Head of caudate nucleus (tissue), 42 donors: ENCODE measurements around the gene NDUFB10.
"Not testable (repeated sequence)": the region's sequence is repeated elsewhere in the genome, so short reads cannot be mapped to it uniquely, and the experiment has no call there.

ENCODE experiments used
- DNase-seq, 42 donors: peaks; one replicate each; pipeline versions ENCODE4 v3.0.0 to v3.0.0-alpha.2; 2020 to 2021; ENCODE audit warnings: mixed read lengths in 7 of 42
- intact Hi-C: fragments of 100-400 bp; cut with DNase I; formaldehyde crosslinking; loops from one replicate; pipeline ENCODE4 v1.15.0; 2022

The NDUFB10 gene

DNA sequence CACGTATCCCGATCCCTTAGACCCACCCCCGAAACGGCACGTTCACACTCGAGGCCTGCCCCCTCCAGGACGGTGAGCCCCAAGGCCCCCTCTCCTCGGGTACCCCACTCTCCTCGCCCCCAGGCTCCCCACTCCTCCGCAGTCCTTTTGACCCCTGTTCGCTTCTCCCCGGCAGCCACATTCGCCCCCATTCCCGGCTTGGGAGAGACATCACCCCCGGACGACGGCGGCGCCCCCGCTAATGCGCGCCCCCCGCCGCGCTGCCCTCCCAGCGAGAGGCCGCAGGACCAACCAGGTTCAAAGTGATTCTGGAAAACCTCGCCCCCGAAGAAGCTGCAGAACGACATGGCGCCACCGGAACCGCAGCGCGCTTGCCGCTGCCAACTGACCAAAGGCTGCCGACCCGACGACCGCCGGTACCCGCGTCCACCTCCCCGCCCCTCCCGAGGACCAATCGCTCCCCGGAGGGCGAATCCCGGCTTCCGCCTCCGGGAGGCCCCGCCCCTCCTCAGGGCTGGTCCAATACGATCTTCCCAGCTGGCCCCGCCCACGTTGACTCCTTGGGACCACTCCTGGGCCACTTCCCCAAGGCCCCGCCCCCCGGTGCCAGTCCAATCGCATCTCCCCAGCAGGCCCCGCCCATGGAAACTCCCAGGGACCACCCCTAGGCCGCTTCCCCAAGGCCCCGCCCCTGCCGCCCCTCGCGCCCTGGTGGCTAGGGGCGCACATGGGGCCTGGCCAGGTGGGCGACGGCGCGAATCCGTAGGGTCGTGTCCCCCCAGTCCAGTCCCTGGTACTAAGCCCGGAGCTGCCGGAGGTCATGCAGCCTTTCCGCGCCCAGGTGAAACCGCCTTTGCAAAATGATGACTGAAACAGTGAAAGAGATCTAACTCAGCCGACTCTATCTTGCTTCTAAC lies 16.3 kb upstream of the NDUFB10 start, which contains the start of gene MSRB1:
MSRB1 (minus strand) TSS at position 390 of the 917 bp plus-strand sequence; CDS start at position 347, 43 bp downstream.
- DNase-seq, result peak; percentile 98 to 100 (median 100)
- intact Hi-C loops, result no loop called here

DNA sequence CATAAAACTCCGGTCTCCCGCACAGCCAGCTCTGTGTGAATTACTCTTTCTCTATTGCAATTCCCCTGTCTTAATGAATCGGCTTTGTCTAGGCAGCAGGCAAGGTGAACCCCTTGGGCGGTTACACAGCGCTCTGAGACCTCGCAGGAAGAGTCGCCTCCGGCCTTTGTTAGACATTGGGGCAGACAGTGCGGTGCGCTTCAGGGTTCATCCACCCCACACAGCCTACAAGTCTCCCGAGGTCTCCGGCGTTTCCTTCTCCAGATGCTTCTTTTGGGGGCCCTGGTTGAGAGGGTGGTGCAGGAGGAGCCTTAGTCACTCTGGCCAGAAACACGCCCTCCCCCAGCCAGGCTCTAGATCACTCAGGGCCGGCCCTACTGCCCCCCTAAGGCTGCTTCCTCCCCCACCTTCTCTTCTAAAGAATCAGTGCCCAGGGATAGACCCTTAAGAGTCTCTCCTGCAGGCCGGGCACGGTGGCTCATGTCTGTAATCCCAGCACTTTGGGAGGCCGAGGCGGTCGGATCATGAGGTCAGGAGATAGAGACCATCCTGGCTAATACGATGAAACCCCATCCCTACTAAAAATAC lies 14.6 kb upstream of the NDUFB10 start:
- intact Hi-C loops, result no loop called here
- DNase-seq, result no peak

DNA sequence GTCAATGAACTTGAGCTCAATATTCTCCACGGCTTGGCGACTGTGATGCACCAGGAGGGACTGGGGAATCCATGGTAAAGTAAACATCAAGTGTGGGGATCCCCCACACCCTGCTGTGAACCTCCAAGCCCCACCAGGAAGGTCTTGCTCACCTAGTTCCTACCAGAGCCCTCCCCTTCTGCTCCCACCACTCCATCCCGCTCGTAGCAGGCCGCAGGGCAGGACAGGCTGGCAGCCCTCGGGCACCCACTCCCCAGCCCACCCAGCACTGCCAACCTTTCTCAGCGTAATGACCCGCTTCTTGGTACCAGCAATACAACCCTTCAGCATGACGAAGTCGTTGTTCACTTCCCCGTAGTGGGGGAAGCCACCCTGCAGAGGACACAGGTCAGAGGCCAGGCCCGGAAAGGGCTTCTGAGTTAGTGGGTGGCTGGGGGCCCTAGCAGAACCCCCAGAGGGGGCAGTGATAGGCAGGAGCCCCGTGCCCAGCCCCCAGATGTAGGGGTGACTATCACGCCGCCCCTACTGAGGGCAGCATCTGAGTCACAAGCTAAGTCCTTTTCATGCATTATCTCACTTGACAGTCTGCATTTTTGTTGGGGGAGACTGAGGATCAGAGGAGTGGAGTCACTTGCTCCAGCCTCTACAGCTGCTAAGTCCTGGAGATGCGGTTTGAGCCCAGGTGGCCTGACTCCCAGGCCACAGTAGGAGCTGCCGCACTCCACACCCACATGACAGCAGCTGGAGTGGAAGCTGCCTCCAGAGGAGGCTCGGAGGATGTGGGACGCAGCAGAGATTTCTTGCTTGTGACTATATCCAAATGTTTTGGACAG lies 13.6 kb upstream of the NDUFB10 start:
- intact Hi-C loops, result no loop called here

DNA sequence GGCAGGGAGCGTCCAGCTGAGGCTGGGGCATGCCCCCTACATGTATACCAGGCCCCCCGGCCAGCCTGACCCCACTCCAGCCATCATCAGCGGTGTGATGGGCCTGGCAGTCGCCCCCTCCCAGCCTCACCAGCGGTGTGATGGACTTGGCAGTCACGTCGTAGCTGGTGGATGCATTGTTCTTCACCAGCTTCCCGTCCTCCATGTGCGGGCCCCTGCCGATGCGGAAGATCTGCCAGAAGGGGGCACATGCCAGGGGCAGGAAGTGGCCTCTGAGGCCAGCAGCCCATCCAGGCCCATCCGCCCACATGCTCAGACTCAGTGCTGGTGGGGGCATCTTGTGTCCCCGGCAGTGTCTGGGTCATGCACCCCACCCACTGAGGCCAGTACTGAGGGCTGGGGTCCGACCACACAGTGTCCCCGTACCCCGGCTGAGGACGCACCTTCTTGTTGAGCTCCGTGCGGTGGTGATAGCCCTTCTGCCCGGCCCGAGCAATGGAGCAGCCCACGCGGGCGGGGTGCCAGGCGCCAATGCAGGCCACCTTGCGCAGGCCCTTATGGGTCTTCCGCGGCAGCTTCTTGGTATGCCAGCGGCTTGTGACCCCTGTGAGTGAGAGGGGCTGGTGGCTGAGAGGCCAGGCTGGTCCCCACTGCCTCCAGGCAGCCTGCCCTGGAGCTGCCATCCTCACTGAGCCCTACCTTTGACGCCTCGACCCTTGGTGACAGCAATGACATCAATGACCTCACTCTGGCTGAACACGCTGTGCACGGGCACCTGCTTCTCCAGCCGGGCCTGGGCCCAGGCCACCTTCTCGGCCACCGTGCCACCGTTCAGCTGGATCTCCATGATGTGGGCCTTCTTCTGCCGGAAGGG lies 12.6 kb upstream of the NDUFB10 start:
- intact Hi-C loops, result no loop called here
- DNase-seq, result no peak

More for the DNA sequence above, 13.6 kb upstream of the NDUFB10 start:
- no peak for DNase-seq

DNA sequence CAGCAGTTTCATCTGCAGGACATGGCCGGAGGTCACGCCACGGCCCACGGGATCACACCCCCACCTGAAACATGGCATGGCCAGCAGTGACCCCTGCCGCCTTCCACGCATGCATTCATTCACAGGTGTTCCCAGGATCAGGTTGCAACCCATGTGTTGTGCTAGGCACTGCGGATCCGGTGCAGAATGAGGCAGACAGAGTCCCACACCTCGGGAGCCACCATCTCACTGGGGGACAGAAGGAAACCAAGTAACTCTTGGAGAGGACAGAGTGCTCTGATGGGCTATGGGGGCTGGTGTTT lies 12.0 kb upstream of the NDUFB10 start:
- intact Hi-C loops, result no loop called here
- no peak for DNase-seq

DNA sequence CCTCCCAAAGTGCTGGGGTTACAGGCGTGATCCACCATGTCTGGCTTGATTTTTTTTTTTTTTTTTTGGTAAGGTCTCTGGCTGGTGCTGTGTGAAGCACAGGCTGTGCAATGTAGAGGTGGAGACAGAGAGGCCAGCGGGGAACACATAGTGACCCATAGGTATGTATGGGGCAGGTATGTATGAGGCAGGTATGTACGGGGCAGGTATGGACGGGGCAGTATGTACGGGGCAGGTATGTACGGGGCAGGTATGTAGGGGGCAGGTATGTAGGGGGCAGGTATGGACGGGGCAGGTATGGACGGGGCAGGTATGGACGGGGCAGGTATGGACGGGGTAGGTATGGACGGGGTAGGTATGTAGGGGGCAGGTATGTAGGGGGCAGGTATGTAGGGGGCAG lies 9.8 kb upstream of the NDUFB10 start:
- intact Hi-C loops, result no loop called here
- no peak for DNase-seq

DNA sequence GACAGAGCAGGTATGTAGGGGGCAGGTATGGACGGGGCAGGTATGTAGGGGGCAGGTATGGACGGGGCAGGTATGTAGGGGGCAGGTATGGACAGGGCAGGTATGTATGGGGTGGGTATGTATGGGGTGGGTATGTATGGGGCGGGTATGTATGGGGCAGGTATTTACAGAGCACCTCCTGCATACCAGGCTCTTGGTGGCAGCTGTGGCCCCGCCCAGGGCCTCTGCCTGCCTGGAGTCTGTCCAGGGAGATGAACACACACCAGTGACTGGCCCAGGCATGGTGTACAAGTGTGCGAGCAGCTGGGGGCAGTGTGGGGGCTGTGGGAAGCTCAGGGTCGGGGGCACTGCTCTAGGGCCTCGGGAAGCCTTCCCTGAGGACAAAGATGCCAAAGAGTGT lies 9.3 kb upstream of the NDUFB10 start:
- no peak for DNase-seq
- intact Hi-C loops, result no loop called here

DNA sequence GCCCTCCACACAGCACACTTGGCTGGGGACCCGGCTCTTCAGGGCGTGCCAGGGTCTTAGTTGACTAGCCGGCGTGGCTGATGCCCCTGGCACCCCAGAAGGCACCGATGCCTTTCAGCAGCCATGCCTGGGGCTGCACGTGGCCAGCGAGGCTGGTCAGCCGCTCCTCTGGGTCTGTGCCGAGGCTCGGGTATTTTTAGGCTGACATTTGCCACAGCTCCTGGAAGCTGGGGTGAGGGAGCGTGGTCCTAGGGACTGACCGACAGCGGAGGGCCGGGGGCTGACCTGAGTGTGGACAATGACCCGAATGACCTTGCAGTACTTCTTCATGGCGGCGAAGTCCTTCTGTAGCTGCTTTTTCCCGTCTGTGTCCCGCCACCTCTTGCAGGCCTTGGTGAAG lies 8.8 kb upstream of the NDUFB10 start:
- no peak for DNase-seq
- intact Hi-C loops, result no loop called here

DNA sequence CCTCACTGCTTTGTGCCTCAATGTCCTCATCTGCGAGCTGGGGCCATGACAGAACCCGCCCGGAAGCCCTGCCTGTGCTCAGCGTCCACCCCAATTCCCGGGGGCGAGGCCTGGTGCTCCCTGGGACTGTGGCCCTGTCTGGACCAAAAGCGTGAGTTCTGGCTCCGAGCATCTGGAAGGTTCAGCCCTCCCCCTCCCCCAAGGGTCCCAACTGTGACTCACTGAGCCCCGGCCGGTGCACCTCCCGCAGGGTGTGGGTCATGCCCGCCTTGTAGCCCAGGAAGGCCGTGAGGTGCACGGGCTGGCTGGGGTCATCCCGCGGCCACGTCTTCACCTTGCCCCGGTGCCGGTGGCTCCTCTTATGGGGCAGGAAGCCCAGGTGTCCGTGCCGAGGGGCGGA lies 5.6 kb upstream of the NDUFB10 start:
- intact Hi-C loops, result no loop called here
- no peak for DNase-seq

DNA sequence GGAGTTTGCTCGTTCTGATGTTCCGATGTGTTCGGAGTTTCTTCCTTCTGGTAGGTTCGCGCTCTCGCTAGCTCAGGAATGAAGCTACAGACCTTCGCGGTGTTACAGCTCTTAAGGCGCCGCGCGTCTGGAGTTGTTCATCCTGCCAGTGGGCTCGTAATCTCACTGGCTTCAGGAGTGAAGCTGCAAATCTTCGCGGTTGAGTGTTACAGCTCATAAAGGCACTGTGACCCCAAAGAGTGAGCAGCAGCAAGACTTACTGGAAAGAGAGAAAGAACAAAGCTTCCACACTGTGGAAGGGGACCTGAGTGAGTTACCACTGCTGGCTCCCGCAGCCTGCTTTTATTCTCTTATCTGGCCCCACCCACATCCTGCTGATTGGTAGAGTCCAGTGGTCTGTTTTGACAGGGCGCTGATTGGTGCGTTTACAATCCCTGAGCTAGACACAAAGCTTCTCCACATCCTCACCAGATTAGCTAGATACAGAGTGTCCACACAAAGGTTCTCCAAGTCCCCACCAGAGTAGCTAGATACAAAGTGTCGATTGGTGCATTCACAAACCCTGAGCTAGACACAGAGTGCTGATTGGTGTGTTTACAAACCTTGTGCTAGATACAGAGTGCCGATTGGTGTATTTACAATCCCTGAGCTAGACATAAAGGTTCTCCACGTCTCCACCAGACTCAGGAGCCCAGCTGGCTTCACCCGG lies 1.8 kb upstream of the NDUFB10 start:
- DNase-seq, intact Hi-C loops: not testable (repeated sequence)

DNA sequence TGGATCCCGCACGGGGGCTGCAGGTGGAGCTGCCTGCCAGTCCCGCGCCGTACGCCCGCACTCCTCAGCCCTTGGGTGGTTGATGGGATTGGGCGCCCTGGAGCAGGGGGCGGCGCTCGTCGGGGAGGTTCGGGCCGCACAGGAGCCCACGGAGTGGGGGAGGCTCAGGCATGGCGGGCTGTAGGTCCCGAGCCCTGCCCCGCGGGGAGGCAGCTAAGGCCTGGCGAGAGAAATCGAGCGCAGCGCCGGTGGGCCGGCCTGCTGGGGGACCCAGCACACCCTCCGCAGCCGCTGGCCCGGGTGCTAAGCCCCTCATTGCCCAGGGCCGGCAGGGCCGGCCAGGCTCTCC lies 1.2 kb upstream of the NDUFB10 start:
- intact Hi-C loops, DNase-seq: not testable (repeated sequence)

DNA sequence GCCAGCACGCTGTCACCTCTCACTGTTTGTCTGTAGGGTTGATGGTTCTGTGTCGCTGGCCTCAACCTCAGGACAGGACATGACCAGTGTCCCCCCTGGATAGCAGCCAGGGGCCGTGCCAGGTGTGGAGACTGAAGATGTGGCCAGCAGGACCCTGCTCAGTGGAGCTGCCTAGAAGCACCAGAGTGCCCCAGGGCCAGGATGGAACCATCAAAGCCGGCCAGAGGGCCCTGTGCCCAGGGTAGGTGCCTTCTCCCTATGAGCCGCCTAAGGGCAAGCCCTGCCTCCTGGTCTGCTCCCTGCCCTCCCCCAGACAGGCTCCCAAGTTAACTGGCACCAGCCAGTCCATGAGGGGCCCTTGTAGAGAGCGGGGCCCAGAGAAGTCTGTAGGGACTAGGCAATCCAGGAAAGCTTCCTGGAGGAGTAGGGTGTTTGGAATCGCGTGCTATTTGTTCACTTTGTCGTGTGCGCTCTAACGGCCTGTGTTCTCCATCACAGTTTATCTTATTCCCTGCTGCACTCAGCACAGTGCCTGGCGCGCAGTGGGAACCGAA lies 546 bp upstream of the NDUFB10 start:
- intact Hi-C loops, result no loop called here
- no peak for DNase-seq

DNA sequence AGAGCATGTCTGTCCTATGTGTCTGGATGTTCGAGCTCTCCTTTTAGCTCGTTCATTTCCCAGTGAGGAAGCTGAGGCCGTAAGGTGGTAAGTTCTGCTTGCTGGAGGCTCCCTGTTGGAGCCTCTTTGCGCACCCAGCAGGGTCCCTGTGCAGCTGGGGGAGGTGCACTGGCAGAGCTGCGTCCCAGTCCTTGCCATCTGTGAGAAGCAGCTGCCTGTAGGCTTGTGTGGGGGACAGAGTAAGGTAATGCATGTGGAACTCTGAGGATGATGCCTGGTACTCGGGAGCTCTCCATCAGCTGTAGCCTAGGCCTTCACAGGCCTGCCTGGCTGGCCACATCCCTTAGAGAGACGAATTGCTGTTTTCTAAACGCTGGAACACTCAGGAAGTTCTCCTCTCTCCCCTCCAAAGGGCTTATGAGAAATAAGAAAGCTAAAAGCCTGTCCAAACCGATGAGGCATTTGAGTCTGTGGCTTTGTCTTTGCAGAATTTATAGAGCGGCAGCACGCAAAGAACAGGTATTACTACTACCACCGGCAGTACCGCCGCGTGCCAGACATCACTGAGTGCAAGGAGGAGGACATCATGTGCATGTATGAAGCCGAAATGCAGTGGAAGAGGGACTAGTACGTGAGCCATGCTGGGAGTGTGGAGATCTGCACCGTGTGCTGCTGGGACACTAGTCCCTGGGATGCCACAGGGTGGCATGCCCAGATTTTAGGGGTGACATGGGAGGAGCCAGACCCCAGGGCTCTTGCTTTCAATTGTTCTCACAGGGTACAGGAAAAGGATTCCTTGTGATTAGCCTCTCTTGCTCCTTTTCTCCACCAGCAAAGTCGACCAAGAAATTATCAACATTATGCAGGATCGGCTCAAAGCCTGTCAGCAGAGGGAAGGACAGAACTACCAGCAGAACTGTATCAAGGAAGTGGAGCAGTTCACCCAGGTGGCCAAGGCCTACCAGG lies 1.6 kb downstream of the NDUFB10 start:
- DNase-seq, result no peak
- intact Hi-C loops, result no loop called here

DNA sequence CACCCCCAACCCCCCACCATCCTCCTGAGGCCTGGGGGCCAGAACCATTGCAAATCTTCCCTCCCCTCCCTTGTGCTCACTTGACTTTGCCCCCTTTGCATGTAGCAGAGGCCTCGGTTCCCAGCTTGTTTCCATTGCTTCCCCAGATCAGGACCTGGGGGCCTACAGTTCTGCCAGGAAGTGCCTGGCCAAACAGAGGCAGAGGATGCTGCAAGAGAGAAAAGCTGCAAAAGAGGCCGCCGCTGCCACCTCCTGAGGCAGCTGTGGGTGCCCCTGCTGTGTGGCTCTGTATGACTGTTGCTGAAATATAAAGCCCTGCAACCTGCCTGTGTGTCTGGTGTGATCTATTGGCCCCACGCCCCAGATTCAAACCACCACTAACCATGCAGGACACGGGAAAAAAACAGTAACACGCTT lies 2.3 kb downstream of the NDUFB10 start:
- DNase-seq, result no peak
- intact Hi-C loops, result no loop called here

DNA sequence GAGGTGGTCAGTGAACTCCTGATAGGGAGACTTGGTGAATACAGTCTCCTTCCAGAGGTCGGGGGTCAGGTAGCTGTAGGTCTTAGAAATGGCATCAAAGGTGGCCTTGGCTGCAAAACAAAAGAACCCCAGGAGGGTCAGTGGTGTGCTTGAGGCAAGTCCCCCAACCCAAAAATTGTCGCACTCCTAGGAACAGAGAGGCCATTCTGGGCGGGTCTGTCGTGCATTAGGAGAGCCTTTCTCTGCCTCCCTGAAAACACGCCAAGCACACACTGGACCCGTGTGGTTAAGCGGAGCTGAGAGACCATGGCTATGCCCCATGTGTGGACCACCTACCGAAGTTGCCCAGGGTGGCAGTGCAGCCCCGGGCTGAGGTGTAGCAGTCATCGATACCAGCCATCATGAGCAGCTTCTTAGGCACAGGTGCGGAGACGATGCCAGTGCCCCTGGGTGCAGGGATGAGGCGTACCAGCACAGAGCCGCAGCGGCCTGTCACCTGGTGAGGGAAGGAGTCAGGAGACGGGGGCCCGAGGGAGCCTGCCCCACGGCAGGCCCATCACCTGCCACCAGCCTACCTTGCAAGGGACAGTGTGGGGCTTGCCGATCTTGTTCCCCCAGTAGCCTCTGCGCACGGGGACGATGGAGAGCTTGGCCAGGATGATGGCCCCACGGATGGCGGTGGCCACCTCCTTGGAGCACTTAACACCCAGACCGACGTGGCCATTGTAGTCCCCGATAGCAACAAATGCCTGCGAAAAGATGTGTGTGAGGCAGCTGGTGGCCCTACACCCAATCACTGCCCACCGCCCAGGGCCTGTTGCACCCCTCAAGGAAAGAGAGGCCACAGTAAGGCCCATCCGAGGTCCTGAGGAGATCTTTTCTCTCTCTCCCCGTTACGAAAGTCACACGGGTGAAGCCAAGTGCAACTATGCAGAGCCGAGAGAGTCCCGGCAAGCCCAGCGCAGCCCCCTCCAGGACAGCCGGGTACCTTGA lies 3.1 kb downstream of the NDUFB10 start:
- DNase-seq, intact Hi-C loops: not testable (repeated sequence)
